ENCODE results near the gene TFAM.
"Not testable (repeated sequence)": the region's sequence is repeated elsewhere in the genome, so short reads cannot be mapped to it uniquely, and the experiment has no call there.

Gene TFAM

GRCh38 chr10:58373442-58373827, 11.8 kb upstream of the TFAM start:
- no peak for FAIRE-seq

GRCh38 chr10:58382489-58382995, 2.7 kb upstream of the TFAM start:
- FAIRE-seq = no peak

GRCh38 chr10:58384095-58384494, 1.1 kb upstream of the TFAM start:
- FAIRE-seq = no peak

- FAIRE-seq = no peak
Measured at GRCh38 chr10:58384544-58384998, 639 bp upstream of the TFAM start.

- no peak for FAIRE-seq
Measured at GRCh38 chr10:58385784-58386112, 538 bp downstream of the TFAM start.

GRCh38 chr10:58389024-58389423, 3.8 kb downstream of the TFAM start:
- FAIRE-seq = no peak

- FAIRE-seq = no peak
Measured at GRCh38 chr10:58393317-58393716, 8.1 kb downstream of the TFAM start.

GRCh38 chr10:58394471-58394870, 9.3 kb downstream of the TFAM start:
- FAIRE-seq = no peak

- no peak for FAIRE-seq
Measured at GRCh38 chr10:58396057-58396456, 10.8 kb downstream of the TFAM start.

GRCh38 chr10:58397830-58398229, 12.6 kb downstream of the TFAM start:
- FAIRE-seq = no peak

GRCh38 chr10:58399410-58399809, 14.2 kb downstream of the TFAM start:
- no peak for FAIRE-seq

GRCh38 chr10:58400609-58401008, 15.4 kb downstream of the TFAM start:
- no peak for FAIRE-seq

- FAIRE-seq = no peak
Measured at GRCh38 chr10:58404001-58404400, 18.8 kb downstream of the TFAM start.

- no peak for FAIRE-seq
Measured at GRCh38 chr10:58409956-58410610, 24.9 kb downstream of the TFAM start.

GRCh38 chr10:58412502-58412961, 27.3 kb downstream of the TFAM start:
- no peak for FAIRE-seq

GRCh38 chr10:58414270-58415041, 29.2 kb downstream of the TFAM start:
- no peak for FAIRE-seq

- FAIRE-seq = no peak
Measured at GRCh38 chr10:58415757-58416156, 30.5 kb downstream of the TFAM start.

- FAIRE-seq = not testable (repeated sequence)
Measured at GRCh38 chr10:58417902-58418301, 32.7 kb downstream of the TFAM start.

GRCh38 chr10:58424176-58424575, 39.0 kb downstream of the TFAM start:
- FAIRE-seq = no peak

GRCh38 chr10:58428436-58428835, 43.2 kb downstream of the TFAM start:
- FAIRE-seq = not testable (repeated sequence)

GRCh38 chr10:58431903-58432302, 46.7 kb downstream of the TFAM start:
- no peak for FAIRE-seq

- FAIRE-seq = no peak
Measured at GRCh38 chr10:58433066-58433465, 47.9 kb downstream of the TFAM start.

- FAIRE-seq = no peak
Measured at GRCh38 chr10:58433571-58433970, 48.4 kb downstream of the TFAM start.

GRCh38 chr10:58435297-58435985, 50.2 kb downstream of the TFAM start:
- FAIRE-seq = no peak

Data from TTC549 (cell line).